Suppressor macrophage treated with lipopolysaccharide for 4 hours (primary cell): ENCODE data around the gene USP48.
A peak's percentile ranks its signal among the peaks of the same experiment; 100 is the strongest.
"Not testable (repeated sequence)": the region's sequence is repeated elsewhere in the genome, so short reads cannot be mapped to it uniquely, and the experiment has no call there.

Experiments used
- DNase-seq: peaks from one replicate; pipeline ENCODE4 v3.0.0-alpha.2; 2020

USP48 gene

GRCh38 chr1:21814241-21814918 is 31.4 kb upstream of the USP48 start:
- peak; percentile 12 for DNase-seq

GRCh38 chr1:21813542-21813941 is 30.6 kb upstream of the USP48 start:
- no peak for DNase-seq

- DNase-seq: no peak
Measured at GRCh38 chr1:21811875-21812305, 28.9 kb upstream of the USP48 start, which contains the start of gene LDLRAD2. Gene LDLRAD2, plus strand, starts transcription at chr1:21812265. Its CDS starts 187 bp downstream, at chr1:21812452.

GRCh38 chr1:21804536-21804935 is 21.6 kb upstream of the USP48 start:
- no peak for DNase-seq

- no peak for DNase-seq
Measured at GRCh38 chr1:21801100-21801499, 18.2 kb upstream of the USP48 start.

- DNase-seq: no peak
Measured at GRCh38 chr1:21799730-21800129, 16.8 kb upstream of the USP48 start.

- DNase-seq: no peak
Measured at GRCh38 chr1:21795075-21795474, 12.1 kb upstream of the USP48 start.

- no peak for DNase-seq
Measured at GRCh38 chr1:21794656-21795055, 11.7 kb upstream of the USP48 start.

- DNase-seq: no peak
Measured at GRCh38 chr1:21793104-21793503, 10.2 kb upstream of the USP48 start.

- no peak for DNase-seq
Measured at GRCh38 chr1:21786640-21787039, 3.7 kb upstream of the USP48 start.

- DNase-seq: not testable (repeated sequence)
Measured at GRCh38 chr1:21785764-21786163, 2.8 kb upstream of the USP48 start.

- DNase-seq: no peak
Measured at GRCh38 chr1:21783679-21784603, 992 bp upstream of the USP48 start.

- peak; percentile 52 for DNase-seq
Measured at GRCh38 chr1:21782349-21782867, 541 bp downstream of the USP48 start.

GRCh38 chr1:21781815-21782348 is 1.1 kb downstream of the USP48 start:
- peak; percentile 68 for DNase-seq

- peak; percentile 58 for DNase-seq
Measured at GRCh38 chr1:21779613-21780521, 3.1 kb downstream of the USP48 start.

- DNase-seq: no peak
Measured at GRCh38 chr1:21778405-21778727, 4.6 kb downstream of the USP48 start.

GRCh38 chr1:21776925-21777324 is 6.0 kb downstream of the USP48 start:
- not testable (repeated sequence) for DNase-seq

GRCh38 chr1:21775985-21776562 is 6.9 kb downstream of the USP48 start:
- no peak for DNase-seq

GRCh38 chr1:21775550-21775914 is 7.4 kb downstream of the USP48 start:
- no peak for DNase-seq

GRCh38 chr1:21774835-21775549 is 8.0 kb downstream of the USP48 start:
- DNase-seq: no peak

- DNase-seq: no peak
Measured at GRCh38 chr1:21773585-21773984, 9.4 kb downstream of the USP48 start.
